ENCODE measurements around the gene ID2. TPM values are rescaled to one million over a fixed set of nuclear protein-coding genes. Genes with fewer than 3 reads are reported as not detected.

ID2 gene
- total and polyA plus RNA-seq, 2 experiments from 2014 or later: 612 to 910 TPM

DNA sequence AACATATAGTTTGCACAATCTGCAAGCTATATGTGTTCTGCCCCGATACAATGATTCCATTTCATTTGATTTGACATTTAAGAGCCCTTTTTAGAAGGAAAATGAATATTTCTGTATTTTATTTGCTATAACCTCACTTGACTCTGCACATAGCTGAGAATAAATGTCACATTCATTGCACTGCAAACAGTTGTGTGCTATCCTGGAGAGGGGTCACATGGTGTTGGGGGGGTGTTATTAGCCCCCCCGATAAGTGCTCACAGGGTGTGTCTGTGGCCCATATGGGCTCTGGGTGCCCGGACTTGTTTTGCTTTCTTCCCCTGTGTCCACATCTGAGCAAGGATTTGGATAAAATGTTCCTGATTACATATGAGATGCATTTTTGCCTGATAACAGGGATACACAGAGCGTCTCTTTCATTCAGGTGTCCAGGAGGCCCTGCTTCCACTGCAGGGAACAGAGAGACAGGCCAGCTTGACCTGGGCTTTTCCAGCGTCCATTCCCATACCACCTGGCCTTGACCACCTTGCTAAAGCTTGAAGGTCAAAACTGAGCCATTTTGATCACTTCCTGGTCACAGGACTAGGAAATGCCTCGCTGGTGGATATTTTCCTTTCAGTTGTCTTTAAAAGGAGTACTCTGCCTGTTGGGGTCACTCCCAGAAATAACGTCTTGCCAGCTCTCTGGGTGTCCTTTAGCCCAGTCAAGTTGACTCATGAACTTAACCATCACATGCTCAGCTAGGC is 38.4 kb upstream of the ID2 start:
- Histone ChIP-seq H3K27me3 (no peaks in the 10 kb centered on the region), H4K20me1 (ENCODE audit: insufficient read depth, poor library complexity, severe bottlenecking) (no peaks in the 10 kb centered on the region), H3K27ac (no peak overlapping the region), H3K9me3 (ENCODE audit: low read depth) (no peaks in the 10 kb centered on the region), H3K4me3 (no peak overlapping the region), H3K36me3 (replicated peaks; ENCODE audit: insufficient read depth, low read depth) (no peaks in the 10 kb centered on the region), H3K79me2 (no peaks in the 10 kb centered on the region), H2AFZ (no peak overlapping the region), H3K4me2 (no peak overlapping the region), H3K4me1 (ENCODE audit: insufficient read depth) (peaks cover 9% of the 10 kb centered on the region), H3K9me2 (replicated peaks; ENCODE audit: insufficient read depth) (no peaks in the 10 kb centered on the region)
- no peak for DNase-seq (ENCODE audit: low spot score)
- TF ChIP-seq EZH2 (IDR thresholded peaks at IDR 0.05; ENCODE audit: borderline replicate concordance) (no peak), EZH2phosphoT487 (IDR thresholded peaks at IDR 0.05; ENCODE audit: low read depth, severe bottlenecking, unreplicated experiment) (no peak)
- TF ChIP-seq, protein P1, sequence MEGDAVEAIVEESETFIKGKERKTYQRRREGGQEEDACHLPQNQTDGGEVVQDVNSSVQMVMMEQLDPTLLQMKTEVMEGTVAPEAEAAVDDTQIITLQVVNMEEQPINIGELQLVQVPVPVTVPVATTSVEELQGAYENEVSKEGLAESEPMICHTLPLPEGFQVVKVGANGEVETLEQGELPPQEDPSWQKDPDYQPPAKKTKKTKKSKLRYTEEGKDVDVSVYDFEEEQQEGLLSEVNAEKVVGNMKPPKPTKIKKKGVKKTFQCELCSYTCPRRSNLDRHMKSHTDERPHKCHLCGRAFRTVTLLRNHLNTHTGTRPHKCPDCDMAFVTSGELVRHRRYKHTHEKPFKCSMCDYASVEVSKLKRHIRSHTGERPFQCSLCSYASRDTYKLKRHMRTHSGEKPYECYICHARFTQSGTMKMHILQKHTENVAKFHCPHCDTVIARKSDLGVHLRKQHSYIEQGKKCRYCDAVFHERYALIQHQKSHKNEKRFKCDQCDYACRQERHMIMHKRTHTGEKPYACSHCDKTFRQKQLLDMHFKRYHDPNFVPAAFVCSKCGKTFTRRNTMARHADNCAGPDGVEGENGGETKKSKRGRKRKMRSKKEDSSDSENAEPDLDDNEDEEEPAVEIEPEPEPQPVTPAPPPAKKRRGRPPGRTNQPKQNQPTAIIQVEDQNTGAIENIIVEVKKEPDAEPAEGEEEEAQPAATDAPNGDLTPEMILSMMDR (IDR thresholded peaks at IDR 0.05; ENCODE audit: poor library complexity): no peak
- WGBS (ENCODE audit: low lambda C conversion rate, missing lambda C conversion rate): 84% methylated on average over 7 of the region's 7 CpGs

DNA sequence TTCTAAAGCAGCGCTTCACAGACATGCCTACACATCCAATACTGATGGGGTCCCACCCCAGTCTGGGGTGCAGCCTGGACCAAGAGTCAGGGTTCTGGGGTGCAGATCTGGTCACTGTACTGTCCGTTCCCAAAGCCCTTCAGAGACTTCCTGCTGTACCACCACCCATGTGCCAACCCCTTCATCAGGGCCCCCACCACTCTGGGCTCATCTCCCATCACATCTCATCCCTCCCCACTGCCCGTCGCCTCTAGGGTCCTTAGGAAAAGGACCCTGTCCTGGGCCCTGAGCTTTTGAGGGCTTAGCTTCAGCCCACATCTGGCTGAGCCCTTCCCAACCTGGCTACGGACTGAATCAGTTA is 37.9 kb upstream of the ID2 start:
- Histone ChIP-seq H3K4me3 (no peak overlapping the region), H4K20me1 (ENCODE audit: insufficient read depth, poor library complexity, severe bottlenecking) (no peaks in the 10 kb centered on the region), H3K4me1 (ENCODE audit: insufficient read depth) (peaks cover 9% of the 10 kb centered on the region), H3K9me3 (ENCODE audit: low read depth) (no peaks in the 10 kb centered on the region), H3K27ac (no peak overlapping the region), H3K4me2 (no peak overlapping the region), H3K27me3 (no peaks in the 10 kb centered on the region), H3K36me3 (replicated peaks; ENCODE audit: insufficient read depth, low read depth) (no peaks in the 10 kb centered on the region), H3K79me2 (no peaks in the 10 kb centered on the region), H2AFZ (no peak overlapping the region), H3K9me2 (replicated peaks; ENCODE audit: insufficient read depth) (no peaks in the 10 kb centered on the region)
- no peak for DNase-seq (ENCODE audit: low spot score)
- over 99% methylated on average over 5 of the region's 5 CpGs for WGBS (ENCODE audit: low lambda C conversion rate, missing lambda C conversion rate)
- TF ChIP-seq EZH2phosphoT487 (IDR thresholded peaks at IDR 0.05; ENCODE audit: low read depth, severe bottlenecking, unreplicated experiment) (no peak), EZH2 (IDR thresholded peaks at IDR 0.05; ENCODE audit: borderline replicate concordance) (no peak)
- TF ChIP-seq, protein P1 (IDR thresholded peaks at IDR 0.05; ENCODE audit: poor library complexity): no peak

DNA sequence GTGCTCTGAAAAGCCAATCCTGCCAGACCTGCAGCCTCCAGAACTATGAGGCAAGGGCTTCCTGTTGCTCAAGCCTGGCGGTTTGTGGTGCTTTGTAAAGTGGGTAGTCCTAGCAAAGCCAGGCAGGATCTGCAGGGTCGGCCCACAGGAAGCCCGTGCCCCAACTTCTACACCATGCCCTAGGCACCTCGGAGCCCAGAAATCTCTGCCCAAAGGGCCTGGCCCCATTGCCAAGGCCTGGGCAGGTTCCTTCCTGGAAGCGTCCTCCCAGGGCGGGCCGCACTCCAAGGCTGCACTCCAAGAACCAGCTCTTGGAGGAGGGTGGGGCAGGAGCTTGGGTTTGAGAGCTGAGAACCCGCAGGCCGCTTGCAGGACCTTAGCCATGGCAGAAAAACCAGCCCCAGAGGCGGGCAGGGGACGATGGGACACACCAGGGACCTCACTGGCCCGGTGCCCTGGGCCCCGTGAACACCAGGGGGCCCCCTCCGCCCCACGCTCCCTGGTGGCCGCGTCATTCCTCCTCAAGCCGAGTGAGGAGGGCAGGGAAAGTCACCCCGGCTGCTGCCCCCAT is 37.2 kb upstream of the ID2 start:
- Histone ChIP-seq H3K9me2 (replicated peaks; ENCODE audit: insufficient read depth) (no peaks in the 10 kb centered on the region), H3K4me1 (ENCODE audit: insufficient read depth) (peaks cover 9% of the 10 kb centered on the region), H3K9me3 (ENCODE audit: low read depth) (no peaks in the 10 kb centered on the region), H2AFZ (no peak overlapping the region), H3K27ac (no peak overlapping the region), H3K4me2 (no peak overlapping the region), H3K4me3 (no peak overlapping the region), H3K79me2 (no peaks in the 10 kb centered on the region), H4K20me1 (ENCODE audit: insufficient read depth, poor library complexity, severe bottlenecking) (no peaks in the 10 kb centered on the region), H3K36me3 (replicated peaks; ENCODE audit: insufficient read depth, low read depth) (no peaks in the 10 kb centered on the region), H3K27me3 (no peaks in the 10 kb centered on the region)
- WGBS (ENCODE audit: low lambda C conversion rate, missing lambda C conversion rate): over 99% methylated on average over 18 of the region's 19 CpGs
- DNase-seq (ENCODE audit: low spot score): no peak
- TF ChIP-seq EZH2 (IDR thresholded peaks at IDR 0.05; ENCODE audit: borderline replicate concordance) (no peak), EZH2phosphoT487 (IDR thresholded peaks at IDR 0.05; ENCODE audit: low read depth, severe bottlenecking, unreplicated experiment) (no peak)
- TF ChIP-seq, protein P1 (IDR thresholded peaks at IDR 0.05; ENCODE audit: poor library complexity): no peak
